MG63 (cell line): ENCODE results near the gene RPE. TPM values are rescaled to one million over a fixed set of nuclear protein-coding genes. Genes with fewer than 3 reads are reported as not detected.

ENCODE experiments used
- DNase-seq: peaks from one replicate; pipeline ENCODE4 v3.0.0-alpha.2; 2020
- H3K27me3 ChIP-seq: fragments of 250-450 bp; sonication (Bioruptor Pico); 2 replicates; pipeline ENCODE4 v1.5.1; 2020; ENCODE audit warnings: mild to moderate bottlenecking, moderate library complexity
- H3K36me3 ChIP-seq: fragments of 250-450 bp; sonication (Bioruptor Pico); 2 replicates; pipeline ENCODE4 v1.5.1; 2020; ENCODE audit warnings: mild to moderate bottlenecking, moderate library complexity
- H3K4me3 ChIP-seq: fragments of 250-450 bp; sonication (Bioruptor Pico); 2 replicates; pipeline ENCODE4 v1.5.1; 2020; ENCODE audit warnings: mild to moderate bottlenecking, moderate library complexity
- H3K9me3 ChIP-seq: fragments of 250-450 bp; sonication (Bioruptor Pico); 2 replicates; pipeline ENCODE4 v1.5.1; 2020; ENCODE audit warnings: mild to moderate bottlenecking, moderate library complexity
- total RNA-seq: library from RNA; depleted of rRNA; stranded (reverse); fragments of >200 nt; shearing (Covaris generic); gene quantifications from 2 replicates; pipeline ENCODE4 v1.2.3, GENCODE V29; 2014; ENCODE audit warnings: low replicate concordance; rRNA removed

RPE gene
- 27.6 and 179 TPM in 2 replicates for total RNA-seq

- DNase-seq: peak; percentile 94
- Histone ChIP-seq H3K4me3 (peak within 1 kb of the TSS; percentile 79), H3K9me3 (no peaks in the 10 kb centered on the region), H3K36me3 (peaks cover 19% of the 10 kb centered on the region), H3K27me3 (no peaks in the 10 kb centered on the region)
These were observed at the start of gene RPE for GRCh38 chr2:210002158-210003157. TSS of gene RPE (plus strand) at chr2:210002638. CDS start at chr2:210002662, 24 bp downstream.

- H3K36me3 ChIP-seq: no peaks in the 10 kb centered on the region
- no peak overlapping the region for H3K4me3 ChIP-seq
- DNase-seq: no peak
- no peaks in the 10 kb centered on the region for H3K9me3 ChIP-seq
- H3K27me3 ChIP-seq: no peaks in the 10 kb centered on the region
These were observed 46.2 kb upstream of the RPE start for GRCh38 chr2:209956271-209956670.

- DNase-seq: no peak
- Histone ChIP-seq H3K4me3 (no peak overlapping the region), H3K27me3 (no peaks in the 10 kb centered on the region), H3K9me3 (no peaks in the 10 kb centered on the region), H3K36me3 (no peaks in the 10 kb centered on the region)
These were observed 44.4 kb upstream of the RPE start for GRCh38 chr2:209958016-209958415.

- H3K36me3 ChIP-seq: no peaks in the 10 kb centered on the region
- no peaks in the 10 kb centered on the region for H3K9me3 ChIP-seq
- DNase-seq: no peak
- H3K27me3 ChIP-seq: no peaks in the 10 kb centered on the region
- no peak overlapping the region for H3K4me3 ChIP-seq
These were observed 42.4 kb upstream of the RPE start for GRCh38 chr2:209960045-209960444.

- Histone ChIP-seq H3K36me3 (no peaks in the 10 kb centered on the region), H3K27me3 (no peaks in the 10 kb centered on the region)
These were observed 41.5 kb upstream of the RPE start for GRCh38 chr2:209960676-209961630.

GRCh38 chr2:209965723-209966122 lies 36.7 kb upstream of the RPE start:
- H3K9me3 ChIP-seq: no peaks in the 10 kb centered on the region
- no peak overlapping the region for H3K4me3 ChIP-seq
- H3K27me3 ChIP-seq: no peaks in the 10 kb centered on the region
- DNase-seq: no peak
- no peaks in the 10 kb centered on the region for H3K36me3 ChIP-seq

More at GRCh38 chr2:209960676-209961630, 41.5 kb upstream of the RPE start:
- no peak overlapping the region for H3K4me3 ChIP-seq
- DNase-seq: peak; percentile 15
- H3K9me3 ChIP-seq: no peaks in the 10 kb centered on the region

- Histone ChIP-seq H3K36me3 (no peaks in the 10 kb centered on the region), H3K27me3 (peaks cover 2% of the 10 kb centered on the region; the same call in 1 of the 2 replicates), H3K4me3 (no peak overlapping the region), H3K9me3 (no peaks in the 10 kb centered on the region)
- DNase-seq: no peak
These were observed 32.7 kb upstream of the RPE start for GRCh38 chr2:209969692-209970091.

GRCh38 chr2:209970271-209970670 lies 32.2 kb upstream of the RPE start:
- Histone ChIP-seq H3K36me3 (no peaks in the 10 kb centered on the region), H3K27me3 (peaks cover 2% of the 10 kb centered on the region; the same call in 1 of the 2 replicates), H3K9me3 (no peaks in the 10 kb centered on the region), H3K4me3 (no peak overlapping the region)
- DNase-seq: no peak

GRCh38 chr2:209970711-209971110 lies 31.7 kb upstream of the RPE start:
- H3K27me3 ChIP-seq: peaks cover 2% of the 10 kb centered on the region; the same call in 1 of the 2 replicates
- no peak for DNase-seq

GRCh38 chr2:209973328-209973727 lies 29.1 kb upstream of the RPE start:
- Histone ChIP-seq H3K36me3 (no peaks in the 10 kb centered on the region), H3K9me3 (no peaks in the 10 kb centered on the region), H3K27me3 (peaks cover 2% of the 10 kb centered on the region; the same call in 1 of the 2 replicates), H3K4me3 (no peak overlapping the region)
- no peak for DNase-seq

More at GRCh38 chr2:209970711-209971110, 31.7 kb upstream of the RPE start:
- H3K4me3 ChIP-seq: no peak overlapping the region
- no peaks in the 10 kb centered on the region for H3K9me3 ChIP-seq
- no peaks in the 10 kb centered on the region for H3K36me3 ChIP-seq

- no peak for DNase-seq
- peaks cover 2% of the 10 kb centered on the region; the same call in 1 of the 2 replicates for H3K27me3 ChIP-seq
- no peaks in the 10 kb centered on the region for H3K9me3 ChIP-seq
- H3K36me3 ChIP-seq: no peaks in the 10 kb centered on the region
- no peak overlapping the region for H3K4me3 ChIP-seq
These were observed 27.9 kb upstream of the RPE start for GRCh38 chr2:209974576-209974975.

GRCh38 chr2:209976698-209977385 lies 25.6 kb upstream of the RPE start:
- no peaks in the 10 kb centered on the region for H3K36me3 ChIP-seq
- no peaks in the 10 kb centered on the region for H3K9me3 ChIP-seq
- no peak for DNase-seq
- no peak overlapping the region for H3K4me3 ChIP-seq
- H3K27me3 ChIP-seq: no peaks in the 10 kb centered on the region; the same call in 1 of the 2 replicates

- DNase-seq: no peak
- no peaks in the 10 kb centered on the region for H3K27me3 ChIP-seq
- no peaks in the 10 kb centered on the region for H3K36me3 ChIP-seq
- no peaks in the 10 kb centered on the region for H3K9me3 ChIP-seq
- no peak overlapping the region for H3K4me3 ChIP-seq
These were observed 24.8 kb upstream of the RPE start for GRCh38 chr2:209977386-209978239.

GRCh38 chr2:209984291-209984690 lies 18.1 kb upstream of the RPE start:
- no peak for DNase-seq
- Histone ChIP-seq H3K36me3 (no peaks in the 10 kb centered on the region), H3K27me3 (no peaks in the 10 kb centered on the region), H3K4me3 (no peak overlapping the region), H3K9me3 (no peaks in the 10 kb centered on the region)

GRCh38 chr2:209985874-209986273 lies 16.6 kb upstream of the RPE start:
- Histone ChIP-seq H3K9me3 (no peaks in the 10 kb centered on the region), H3K36me3 (no peaks in the 10 kb centered on the region), H3K4me3 (no peak overlapping the region), H3K27me3 (no peaks in the 10 kb centered on the region; the same call in 1 of the 2 replicates)
- no peak for DNase-seq
